ENCODE data around the gene GSTM3. TPM values are rescaled to one million over a fixed set of nuclear protein-coding genes. Genes with fewer than 3 reads are reported as not detected.

The GSTM3 gene
- total and polyA plus RNA-seq, 2 of the 13 experiments (the other 11 are each of a cell fraction or from before 2014, with no cell fraction given), result 127 to 142 TPM

DNA sequence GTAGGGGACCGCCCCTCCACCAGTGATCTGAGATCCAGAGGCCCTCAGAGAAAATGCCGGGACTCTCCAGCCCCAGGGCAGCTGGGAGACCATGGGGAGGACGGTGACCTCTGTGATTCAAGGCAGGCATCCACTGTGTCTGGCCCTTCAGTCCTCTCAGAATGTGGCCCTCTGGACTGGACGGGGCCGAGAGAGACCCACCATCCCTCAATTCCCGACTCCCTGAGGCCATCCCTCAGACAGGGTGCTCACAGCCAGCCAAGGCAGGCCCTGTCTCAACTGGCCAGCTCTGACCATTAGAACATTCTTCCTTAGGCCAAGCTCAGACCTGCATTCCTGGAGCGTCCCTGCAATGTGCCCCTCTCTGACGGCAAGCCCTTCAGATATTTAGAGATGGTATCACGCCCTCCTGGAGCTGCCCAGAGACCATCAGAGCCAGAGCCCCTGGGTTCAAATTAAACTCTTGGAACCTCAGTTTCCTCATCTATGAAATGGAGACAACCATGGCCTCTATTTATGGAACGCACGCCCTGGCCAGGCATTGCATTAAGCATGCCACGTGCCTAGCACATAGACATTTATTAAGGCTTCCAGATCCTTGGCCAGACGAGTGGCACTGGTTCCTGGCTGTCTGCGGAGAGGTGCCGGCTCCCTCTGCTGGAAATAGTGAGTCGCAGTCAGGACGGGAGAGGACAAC lies 32.5 kb upstream of the GSTM3 start (continued):
- TF ChIP-seq RAD21 (CRISPR knock-in tag; IDR thresholded peaks at IDR 0.05) (peak; percentile 96), SIX1 (CRISPR knock-in tag; IDR thresholded peaks at IDR 0.05; ENCODE audit: borderline replicate concordance) (no peak), LBX2 (CRISPR knock-in tag; IDR thresholded peaks at IDR 0.05; ENCODE audit: borderline replicate concordance) (no peak), ZNF563 (CRISPR knock-in tag; IDR thresholded peaks at IDR 0.05) (no peak), RORA (CRISPR knock-in tag; IDR thresholded peaks at IDR 0.05) (no peak), STAG1 (CRISPR knock-in tag; IDR thresholded peaks at IDR 0.05) (peak; percentile 98), SAP130 (CRISPR knock-in tag; IDR thresholded peaks at IDR 0.05; ENCODE audit: low read depth) (peak; percentile 45; the same call in 1 of the 2 replicates), HNF4G (IDR thresholded peaks at IDR 0.05; ENCODE audit: borderline replicate concordance, low read depth, low read length) (no peak), HNF4G (CRISPR knock-in tag; IDR thresholded peaks at IDR 0.05; ENCODE audit: borderline replicate concordance, low read depth) (no peak), ZNF224 (CRISPR knock-in tag; IDR thresholded peaks at IDR 0.05) (no peak), ZNF207 (IDR thresholded peaks at IDR 0.05; ENCODE audit: borderline replicate concordance) (no peak), ZNF441 (CRISPR knock-in tag; IDR thresholded peaks at IDR 0.05; ENCODE audit: borderline replicate concordance) (no peak), ZNF329 (CRISPR knock-in tag; IDR thresholded peaks at IDR 0.05; ENCODE audit: low read depth) (no peak), YY1 (IDR thresholded peaks at IDR 0.05; ENCODE audit: insufficient read depth, insufficient replicate concordance, low read depth, low read length) (peak; percentile 39), EEA1 (CRISPR knock-in tag; IDR thresholded peaks at IDR 0.05; ENCODE audit: borderline replicate concordance) (no peak), KLF11 (CRISPR knock-in tag; IDR thresholded peaks at IDR 0.05) (no peak), ZNF83 (CRISPR knock-in tag; IDR thresholded peaks at IDR 0.05; ENCODE audit: borderline replicate concordance) (no peak), TBL1XR1 (IDR thresholded peaks at IDR 0.05; ENCODE audit: borderline replicate concordance, low read length, partially characterized antibody) (no peak), ZNF629 (CRISPR knock-in tag; conservative IDR thresholded peaks at IDR 0.05) (no peak; the same call in 1 of the 2 replicates), ZNF331 (CRISPR knock-in tag; IDR thresholded peaks at IDR 0.05) (0 out of 2 replicates have a peak, but pooled peaks have one; percentile 44), NR2F6 (IDR thresholded peaks at IDR 0.05) (no peak), NR2F6 (CRISPR knock-in tag; IDR thresholded peaks at IDR 0.05) (no peak; the same call in 1 of the 2 replicates), ZNF256 (CRISPR knock-in tag; conservative IDR thresholded peaks at IDR 0.05) (no peak), ZNF281 (CRISPR knock-in tag; IDR thresholded peaks at IDR 0.05; ENCODE audit: borderline replicate concordance) (no peak), ZNF703 (CRISPR knock-in tag; IDR thresholded peaks at IDR 0.05; ENCODE audit: borderline replicate concordance) (no peak)
- TF ChIP-seq, protein P1, sequence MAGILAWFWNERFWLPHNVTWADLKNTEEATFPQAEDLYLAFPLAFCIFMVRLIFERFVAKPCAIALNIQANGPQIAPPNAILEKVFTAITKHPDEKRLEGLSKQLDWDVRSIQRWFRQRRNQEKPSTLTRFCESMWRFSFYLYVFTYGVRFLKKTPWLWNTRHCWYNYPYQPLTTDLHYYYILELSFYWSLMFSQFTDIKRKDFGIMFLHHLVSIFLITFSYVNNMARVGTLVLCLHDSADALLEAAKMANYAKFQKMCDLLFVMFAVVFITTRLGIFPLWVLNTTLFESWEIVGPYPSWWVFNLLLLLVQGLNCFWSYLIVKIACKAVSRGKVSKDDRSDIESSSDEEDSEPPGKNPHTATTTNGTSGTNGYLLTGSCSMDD (CRISPR knock-in tag; IDR thresholded peaks at IDR 0.05), result no peak
- TF ChIP-seq, protein P2, sequence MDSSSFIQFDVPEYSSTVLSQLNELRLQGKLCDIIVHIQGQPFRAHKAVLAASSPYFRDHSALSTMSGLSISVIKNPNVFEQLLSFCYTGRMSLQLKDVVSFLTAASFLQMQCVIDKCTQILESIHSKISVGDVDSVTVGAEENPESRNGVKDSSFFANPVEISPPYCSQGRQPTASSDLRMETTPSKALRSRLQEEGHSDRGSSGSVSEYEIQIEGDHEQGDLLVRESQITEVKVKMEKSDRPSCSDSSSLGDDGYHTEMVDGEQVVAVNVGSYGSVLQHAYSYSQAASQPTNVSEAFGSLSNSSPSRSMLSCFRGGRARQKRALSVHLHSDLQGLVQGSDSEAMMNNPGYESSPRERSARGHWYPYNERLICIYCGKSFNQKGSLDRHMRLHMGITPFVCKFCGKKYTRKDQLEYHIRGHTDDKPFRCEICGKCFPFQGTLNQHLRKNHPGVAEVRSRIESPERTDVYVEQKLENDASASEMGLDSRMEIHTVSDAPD (CRISPR knock-in tag; IDR thresholded peaks at IDR 0.05), result no peak

All from HepG2 (cell line).